ENCODE results near the gene PRND.

Gene PRND

GRCh38 chr20:4774207-4774606, 52.5 kb downstream of the PRND start:
- TF ChIP-seq RAD21 (IDR thresholded peaks at IDR 0.05; ENCODE audit: low read depth) (no peak), CEBPB (IDR thresholded peaks at IDR 0.05) (no peak), TAF1 (IDR thresholded peaks at IDR 0.05; ENCODE audit: low read depth) (no peak), TCF12 (IDR thresholded peaks at IDR 0.05; ENCODE audit: low read depth) (no peak), EGR1 (IDR thresholded peaks at IDR 0.05) (no peak), NFIC (IDR thresholded peaks at IDR 0.05) (no peak), MAX (IDR thresholded peaks at IDR 0.05) (no peak), TEAD4 (IDR thresholded peaks at IDR 0.05) (no peak), ZBTB7A (IDR thresholded peaks at IDR 0.05; ENCODE audit: low read depth) (no peak), YY1 (IDR thresholded peaks at IDR 0.05; ENCODE audit: low read depth) (no peak), CREB1 (IDR thresholded peaks at IDR 0.05; ENCODE audit: low read depth) (no peak), FOXM1 (IDR thresholded peaks at IDR 0.05; ENCODE audit: borderline replicate concordance, low read depth) (no peak), USF1 (IDR thresholded peaks at IDR 0.05) (no peak), REST (IDR thresholded peaks at IDR 0.05; ENCODE audit: low read depth) (no peak), EP300 (IDR thresholded peaks at IDR 0.05; ENCODE audit: borderline replicate concordance) (no peak)

GRCh38 chr20:4775322-4776078, 53.8 kb downstream of the PRND start:
- TF ChIP-seq CREB1 (IDR thresholded peaks at IDR 0.05; ENCODE audit: low read depth) (no peak), NFIC (IDR thresholded peaks at IDR 0.05) (no peak), TCF12 (IDR thresholded peaks at IDR 0.05; ENCODE audit: low read depth) (no peak), REST (IDR thresholded peaks at IDR 0.05; ENCODE audit: low read depth) (no peak), EP300 (IDR thresholded peaks at IDR 0.05; ENCODE audit: borderline replicate concordance) (no peak), YY1 (IDR thresholded peaks at IDR 0.05; ENCODE audit: low read depth) (no peak)

GRCh38 chr20:4776079-4776630, 54.4 kb downstream of the PRND start:
- TF ChIP-seq CREB1 (IDR thresholded peaks at IDR 0.05; ENCODE audit: low read depth) = no peak
- no peak for TF ChIP-seq NFIC (IDR thresholded peaks at IDR 0.05)
- no peak for TF ChIP-seq EP300 (IDR thresholded peaks at IDR 0.05; ENCODE audit: borderline replicate concordance)
- no peak for TF ChIP-seq CEBPB (IDR thresholded peaks at IDR 0.05)
- TF ChIP-seq TCF12 (IDR thresholded peaks at IDR 0.05; ENCODE audit: low read depth) = no peak
- TF ChIP-seq TEAD4 (IDR thresholded peaks at IDR 0.05) = no peak
- no peak for TF ChIP-seq YY1 (IDR thresholded peaks at IDR 0.05; ENCODE audit: low read depth)
- no peak for TF ChIP-seq TAF1 (IDR thresholded peaks at IDR 0.05; ENCODE audit: low read depth)
- TF ChIP-seq EGR1 (IDR thresholded peaks at IDR 0.05) = no peak

Measured in Ishikawa (cell line).